GM21825 (cell line): ENCODE data around the gene C1QTNF12.

Experiments
- ATAC-seq: cut with Tn5 transposase; IDR thresholded peaks from one replicate; pipeline ENCODE4 v1.9.1; 2021; ENCODE audit warnings: mild to moderate bottlenecking, moderate library complexity; ENCODE audit not compliant: unreplicated experiment

Gene C1QTNF12

DNA sequence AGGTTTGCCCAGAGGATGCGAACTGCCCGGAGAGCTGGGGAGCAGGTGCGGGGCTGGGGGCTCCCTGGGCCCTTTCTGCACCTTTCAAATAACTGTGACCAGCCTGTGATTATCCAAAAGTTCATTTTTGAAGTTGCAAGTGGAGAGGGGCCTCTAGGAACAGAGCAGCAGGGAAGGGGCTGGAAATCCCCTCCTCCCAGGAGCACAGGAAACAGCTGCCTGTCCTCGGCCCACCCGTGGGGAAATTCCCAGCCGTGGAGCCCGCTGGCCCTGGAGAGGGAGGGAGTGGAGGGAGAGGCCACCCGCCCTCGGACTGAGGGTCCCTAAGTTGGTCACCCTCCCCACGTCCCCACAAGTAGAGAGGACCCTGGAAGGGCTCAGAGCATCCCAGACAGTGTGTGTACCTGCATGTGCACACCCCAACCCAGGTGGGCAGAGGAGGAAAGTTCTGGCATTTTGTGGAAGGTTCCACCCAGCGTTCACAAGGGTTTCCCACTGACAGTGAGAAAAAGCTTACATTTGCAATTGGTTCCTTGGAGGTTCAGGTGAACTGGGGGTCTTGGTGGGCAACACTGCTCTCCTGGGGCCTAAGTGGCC, 31.3 kb downstream of the C1QTNF12 start:
- ATAC-seq = no peak

DNA sequence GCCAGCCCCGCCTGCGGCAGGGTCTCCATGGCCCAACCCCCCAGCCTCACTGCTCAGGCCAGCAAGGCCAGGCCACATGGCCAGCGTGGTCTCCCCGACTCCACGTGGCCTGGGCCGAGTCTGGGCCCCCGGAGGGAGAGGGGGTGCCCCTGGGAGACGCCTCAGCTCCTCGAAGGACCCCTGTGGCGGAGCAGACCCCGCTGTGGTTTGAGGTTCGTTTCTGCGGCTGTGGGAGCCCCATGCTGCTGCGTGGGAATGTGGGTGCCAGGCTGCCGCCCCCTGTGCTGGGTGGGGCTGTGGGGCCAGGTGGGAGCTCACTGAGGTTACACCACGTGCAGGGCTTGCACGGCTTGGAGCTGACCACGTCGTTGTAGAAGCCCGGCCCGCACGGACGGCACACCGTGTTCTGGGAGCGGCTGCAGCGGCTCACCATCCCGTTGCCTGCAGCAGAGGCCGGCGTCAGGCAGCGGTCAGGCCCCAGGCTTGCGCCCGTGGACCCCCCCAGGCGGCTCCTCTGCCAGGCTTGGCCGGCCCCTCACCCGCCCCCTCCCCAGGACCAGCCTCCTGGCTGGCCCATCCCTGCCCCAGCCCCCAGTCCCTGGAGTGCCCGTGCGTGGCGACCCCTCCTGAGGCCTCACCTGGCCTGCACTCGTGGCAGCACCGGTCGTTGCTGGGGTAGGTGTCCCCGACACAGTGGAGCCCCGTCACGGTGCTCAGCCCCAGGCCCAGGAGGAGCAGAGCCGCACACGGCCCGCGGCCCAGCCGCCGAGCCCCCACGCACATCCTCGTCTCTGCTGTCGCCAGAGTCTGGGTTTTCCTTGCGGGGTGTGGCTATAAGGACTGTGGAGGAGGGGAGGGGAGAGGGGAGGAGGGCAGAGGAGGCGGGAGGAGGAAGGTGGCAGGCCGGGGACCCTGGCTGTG, 32.9 kb downstream of the C1QTNF12 start, which contains the start of gene TNFRSF4:
Gene TNFRSF4, minus strand, starts transcription at position 809 of the 921 bp plus-strand sequence. Its CDS starts 26 bp downstream, at position 783.
- ATAC-seq = no peak

DNA sequence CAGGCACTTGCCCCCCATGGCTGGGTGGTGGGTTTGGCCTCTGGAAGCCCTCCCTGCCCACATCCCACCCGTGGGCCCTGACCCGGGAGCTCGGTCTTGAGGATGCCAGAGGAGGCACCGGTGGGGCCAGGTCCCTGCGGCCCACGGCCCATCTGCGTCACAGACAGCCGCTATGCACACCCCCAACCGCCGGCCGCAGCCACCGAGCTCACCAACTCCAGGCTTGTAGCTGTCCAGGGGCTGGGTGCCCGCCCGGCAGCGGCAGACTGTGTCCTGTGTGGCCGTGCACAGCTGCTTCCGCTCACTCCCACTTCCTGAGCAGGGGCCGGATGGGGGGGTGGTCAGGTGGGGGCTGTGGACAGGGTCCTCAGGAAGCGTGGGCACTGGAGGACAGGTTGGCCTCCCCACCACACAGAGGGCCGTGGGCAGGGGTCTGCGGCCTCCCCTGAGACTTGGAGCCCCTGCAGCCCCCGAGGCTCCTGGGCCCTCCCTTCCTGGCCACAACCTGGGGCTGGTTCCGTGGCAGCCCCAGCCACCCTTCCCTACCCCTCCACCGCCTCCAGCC, 33.7 kb downstream of the C1QTNF12 start:
- ATAC-seq = no peak

DNA sequence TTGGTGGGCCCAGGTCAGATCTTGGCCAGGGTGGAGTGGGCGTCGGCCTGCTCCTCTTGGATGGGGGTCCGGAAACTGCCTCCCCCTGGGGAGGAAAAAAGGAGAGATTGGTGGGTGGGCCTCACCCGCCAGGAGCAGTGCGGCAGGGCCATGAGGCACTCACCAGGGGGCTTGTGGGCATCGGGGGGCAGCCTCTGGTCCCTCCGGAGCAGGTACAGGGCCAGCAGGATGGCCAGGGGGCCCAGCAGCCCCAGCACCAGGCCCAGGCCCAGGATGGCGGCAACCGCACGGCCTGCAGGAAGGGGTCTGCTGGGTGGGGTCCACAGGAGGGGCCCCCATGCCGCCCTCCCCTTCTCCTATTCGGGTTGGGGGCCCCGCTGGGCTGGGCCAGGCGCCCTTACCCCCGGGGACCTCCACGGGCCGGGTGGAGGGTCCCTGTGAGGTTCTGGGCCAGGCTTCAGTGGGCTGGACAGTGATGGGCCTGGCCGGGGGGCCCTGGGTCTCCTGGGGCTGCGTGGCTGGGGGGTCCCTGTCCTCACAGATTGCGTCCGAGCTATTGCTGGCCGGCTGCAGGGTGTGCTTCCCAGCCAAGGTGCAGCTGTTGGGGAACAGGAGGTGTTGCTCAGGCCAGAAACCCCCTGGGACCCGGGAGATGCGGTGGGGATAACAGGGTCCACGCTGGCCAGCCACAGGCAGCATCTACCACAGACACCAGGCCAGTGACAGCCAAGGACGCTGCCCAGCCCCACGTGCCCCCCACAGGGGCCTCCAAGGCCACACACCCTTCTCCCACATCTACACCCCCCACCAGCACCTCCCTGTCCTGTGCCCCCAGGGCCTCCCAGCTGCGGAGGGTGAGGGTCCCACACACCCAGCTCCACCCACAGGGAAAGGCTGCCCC, 34.7 kb downstream of the C1QTNF12 start:
- no peak for ATAC-seq

DNA sequence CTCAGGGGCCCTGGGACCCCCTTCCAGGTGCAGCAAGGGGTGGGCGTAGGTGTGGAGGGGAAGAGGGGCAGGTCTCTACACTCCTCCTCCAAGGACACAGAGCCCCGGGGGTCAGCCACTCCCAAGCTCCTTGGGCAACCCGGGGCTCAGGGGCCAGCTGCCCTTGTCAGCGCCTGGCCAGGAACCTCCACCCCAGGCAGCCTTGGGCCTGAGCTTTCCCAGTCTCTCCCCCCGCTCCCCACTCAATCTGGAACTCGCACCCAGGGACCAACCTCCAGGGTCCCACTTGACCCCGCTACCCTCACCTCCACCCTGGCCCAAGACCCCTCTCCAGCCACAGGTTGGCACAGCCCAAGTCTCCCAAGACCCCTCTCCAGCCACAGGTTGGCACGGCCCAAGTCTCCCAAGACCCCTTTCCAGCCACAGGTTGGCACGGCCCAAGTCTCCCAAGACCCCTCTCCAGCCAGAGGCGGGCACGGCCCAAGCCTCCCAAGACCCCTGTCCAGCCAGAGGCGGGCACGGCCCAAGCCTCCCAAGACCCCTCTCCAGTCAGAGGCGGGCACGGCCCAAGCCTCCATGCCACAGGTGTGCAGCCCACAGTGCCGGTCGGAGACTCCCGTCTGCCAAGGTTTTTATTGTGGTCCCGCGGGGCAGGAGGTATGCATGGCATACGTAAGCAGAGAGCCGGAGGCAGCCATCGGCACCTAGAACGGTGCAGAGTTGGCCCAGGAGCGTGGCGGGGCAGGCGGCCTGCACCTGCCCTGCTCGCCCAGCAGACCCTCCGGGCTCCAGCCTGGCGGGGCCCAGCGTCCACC, 35.6 kb downstream of the C1QTNF12 start:
- no peak for ATAC-seq

DNA sequence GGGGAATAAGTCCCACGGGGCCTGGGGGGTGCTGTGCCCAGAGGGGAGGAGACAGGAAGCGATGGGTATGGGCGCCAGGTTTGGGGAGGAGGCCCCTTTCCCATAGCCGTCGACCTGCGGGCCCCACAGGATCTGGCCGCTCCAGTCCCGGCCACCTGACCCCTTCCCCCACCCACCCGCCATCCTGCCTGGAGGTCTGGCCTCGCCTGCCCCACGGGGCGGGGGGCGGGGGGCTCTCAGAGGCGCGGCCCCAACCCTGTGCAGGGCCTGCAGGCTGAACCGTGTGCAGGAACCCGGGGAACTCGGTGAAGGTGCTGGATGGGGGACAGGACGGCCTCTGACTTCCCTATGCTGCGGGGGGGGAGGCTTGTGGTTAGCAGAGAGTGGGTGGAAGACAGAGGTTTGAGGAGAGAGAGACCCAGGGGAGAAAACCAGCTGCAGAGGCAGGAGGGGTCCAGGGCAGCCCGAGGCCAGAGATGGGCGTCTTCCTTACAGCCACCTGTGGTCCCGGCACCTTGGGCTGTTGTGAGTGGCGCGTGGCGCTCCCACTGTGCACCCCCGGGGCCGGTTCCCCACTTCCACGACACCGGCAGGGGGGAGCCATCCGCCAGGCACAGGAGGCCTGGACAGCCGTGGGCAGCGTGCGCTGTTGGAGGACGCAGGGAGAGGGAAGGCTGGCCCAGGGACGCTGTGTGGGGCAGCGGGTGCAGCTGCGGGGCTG, 37.6 kb downstream of the C1QTNF12 start:
- ATAC-seq = no peak

DNA sequence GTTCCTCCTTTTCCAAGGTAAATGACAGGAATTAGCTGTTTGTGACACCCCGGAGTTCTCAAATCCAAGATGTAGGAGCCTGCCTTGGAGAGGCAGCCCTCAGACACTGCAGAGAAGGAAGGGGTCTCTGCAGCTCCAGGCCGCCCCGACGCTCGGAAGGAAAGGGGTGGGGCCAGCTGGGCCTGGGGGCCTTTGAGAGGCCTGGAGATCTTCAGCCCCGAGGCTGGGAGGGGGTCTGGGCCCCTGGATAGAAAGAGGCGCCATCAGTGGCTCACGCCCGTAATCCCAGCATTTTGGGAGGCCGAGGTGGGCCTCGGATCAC, 39.0 kb downstream of the C1QTNF12 start:
- no peak for ATAC-seq

DNA sequence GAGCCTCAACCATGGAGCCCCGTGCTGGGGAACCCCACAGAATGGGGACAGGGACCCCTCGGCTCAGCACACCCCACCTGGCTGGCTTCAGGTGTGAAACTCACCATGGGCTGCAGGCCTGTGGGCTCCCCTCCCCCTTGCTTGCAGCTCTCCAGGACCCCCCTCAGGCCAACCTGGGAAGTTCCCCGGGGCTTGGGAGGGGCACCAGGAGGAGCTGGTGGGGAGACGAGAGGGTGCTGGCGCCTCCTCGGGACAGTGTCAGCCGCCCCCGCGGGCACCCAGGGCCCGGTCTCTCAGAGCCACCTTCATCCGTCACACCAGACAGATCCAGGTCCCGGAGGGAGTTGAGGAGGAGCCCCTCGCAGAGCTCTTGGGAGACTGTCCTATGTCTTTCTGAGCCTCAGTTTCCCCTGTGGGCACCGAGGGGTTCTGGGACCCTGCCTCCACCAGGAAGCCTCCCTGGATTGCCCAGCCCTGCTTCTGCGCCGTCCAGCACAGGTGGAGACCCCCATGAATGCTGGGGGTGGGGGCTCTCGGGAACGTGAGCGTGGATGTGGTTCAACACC, 39.5 kb downstream of the C1QTNF12 start:
- no peak for ATAC-seq

DNA sequence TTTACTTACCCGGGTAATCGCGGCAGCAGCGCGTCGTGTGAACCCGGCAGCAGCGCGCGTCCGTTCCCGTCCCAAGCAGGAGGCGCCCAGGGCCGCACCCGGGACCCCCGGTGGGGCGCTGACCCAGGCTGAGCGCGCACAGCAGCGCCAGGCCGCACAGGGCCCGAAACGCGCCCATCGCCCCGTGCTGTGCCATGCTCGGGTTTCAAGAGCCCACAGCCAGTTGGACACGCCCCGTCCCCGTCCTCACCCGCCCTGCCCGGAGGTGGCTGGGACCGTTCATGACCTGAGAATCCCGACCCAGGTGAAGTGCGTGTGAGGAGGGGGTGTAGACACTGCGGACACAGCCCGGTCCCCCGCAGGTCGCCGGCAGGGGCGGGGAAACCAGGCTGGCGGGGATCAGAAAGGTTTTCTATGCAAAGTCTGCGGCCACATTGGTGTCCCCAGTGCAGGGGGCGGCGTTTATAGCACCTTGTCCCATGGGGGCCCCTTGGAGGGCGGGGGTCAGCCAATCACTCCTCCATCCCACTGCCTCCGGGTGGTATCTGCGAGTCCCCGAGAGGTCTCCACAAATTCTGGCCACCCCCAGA, 40.1 kb downstream of the C1QTNF12 start, which contains the start of gene TNFRSF18:
Gene TNFRSF18, minus strand, starts transcription at position 217 of the 590 bp plus-strand sequence. Its CDS starts 21 bp downstream, at position 196.
- no peak for ATAC-seq

DNA sequence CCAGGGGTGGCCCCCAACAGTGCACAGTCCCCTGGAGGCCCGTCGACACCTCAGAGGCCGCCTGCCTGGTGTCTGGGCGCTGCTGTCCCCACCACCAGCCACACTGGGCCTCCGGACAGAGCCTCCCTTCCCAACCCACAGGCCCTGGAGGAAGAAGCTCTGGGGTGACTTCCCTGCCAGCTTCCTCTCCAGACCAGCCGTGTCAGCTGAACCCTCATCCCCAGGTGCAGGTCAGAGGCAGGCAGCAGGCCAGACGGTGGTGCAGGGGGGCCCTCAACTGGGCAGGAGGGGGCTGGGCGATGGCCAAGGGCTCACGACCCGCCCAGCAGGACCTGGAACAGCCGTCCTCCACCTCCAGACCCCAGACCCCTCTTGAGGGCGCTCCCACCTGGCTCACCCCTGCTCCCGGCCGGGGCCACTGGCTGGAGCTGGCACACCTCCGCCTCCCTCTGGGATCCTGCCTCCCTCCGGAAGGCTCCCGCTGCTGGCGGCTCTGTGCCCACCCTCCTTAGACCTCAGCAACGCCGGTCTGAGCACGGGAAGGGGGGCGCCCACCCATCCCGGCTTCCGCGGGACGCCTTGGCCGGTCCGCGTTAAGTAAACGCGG, 40.6 kb downstream of the C1QTNF12 start:
- no peak for ATAC-seq

DNA sequence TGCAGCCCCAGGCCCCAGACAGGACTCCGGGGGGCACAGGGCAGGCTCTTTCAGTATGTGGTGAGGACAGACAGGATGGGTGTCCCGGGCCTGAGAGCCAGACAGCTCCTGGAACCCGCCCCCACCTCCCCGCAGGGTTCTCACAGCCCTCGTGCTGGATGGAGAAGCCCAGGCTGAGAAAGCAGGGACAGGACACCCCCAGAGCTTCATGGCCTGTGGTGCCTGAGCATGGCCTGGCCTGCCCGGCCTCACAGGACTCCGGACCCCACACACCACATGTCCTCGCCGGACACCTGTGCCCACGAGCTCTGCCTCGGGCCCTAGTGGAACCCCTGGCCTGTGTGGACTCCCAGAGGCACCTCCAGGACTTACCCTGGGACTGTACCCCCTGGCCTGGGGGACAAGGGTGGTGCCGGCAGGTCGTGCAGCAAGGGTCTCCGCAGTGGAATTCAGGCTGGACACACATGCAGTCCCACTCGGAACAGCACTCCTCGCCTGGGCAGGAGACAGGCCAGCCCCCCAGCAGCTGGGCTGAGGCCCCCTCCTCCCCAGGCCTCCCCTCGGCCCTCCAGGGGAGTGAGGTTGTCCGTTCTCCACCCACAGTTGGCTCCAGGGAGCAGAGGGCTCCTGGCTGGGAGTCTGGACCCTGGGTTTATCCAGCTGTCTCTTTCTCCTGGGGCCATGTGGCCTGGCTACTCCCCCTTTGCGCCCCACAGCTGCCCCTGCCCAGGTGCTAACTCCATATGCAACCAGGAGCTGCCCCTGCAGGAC, 41.3 kb downstream of the C1QTNF12 start:
- ATAC-seq = no peak

DNA sequence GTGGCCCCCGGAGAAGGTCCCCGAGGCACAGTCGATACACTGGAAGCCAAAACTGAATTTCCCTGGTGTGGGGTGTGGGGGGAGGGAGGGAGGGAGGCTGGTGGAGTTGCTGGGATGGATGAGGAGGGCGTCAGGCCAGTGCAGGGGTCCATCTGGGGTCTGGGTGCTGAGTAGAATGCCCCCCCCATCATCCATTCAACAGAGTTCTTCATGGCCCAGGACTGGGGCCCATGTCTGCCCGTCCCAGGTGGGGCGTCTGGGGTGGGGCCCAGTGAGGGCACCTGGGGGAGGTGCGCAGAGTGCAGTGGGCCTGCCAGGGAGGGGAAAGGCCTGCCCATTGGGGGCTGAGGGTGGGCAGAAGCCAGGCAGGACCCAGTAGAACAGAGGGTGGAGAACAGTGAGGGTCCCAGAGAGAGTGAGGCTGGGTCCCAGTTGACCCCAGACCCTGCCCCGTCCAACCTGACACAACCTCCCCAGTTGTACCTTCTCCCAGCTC, 42.0 kb downstream of the C1QTNF12 start:
- ATAC-seq = no peak

DNA sequence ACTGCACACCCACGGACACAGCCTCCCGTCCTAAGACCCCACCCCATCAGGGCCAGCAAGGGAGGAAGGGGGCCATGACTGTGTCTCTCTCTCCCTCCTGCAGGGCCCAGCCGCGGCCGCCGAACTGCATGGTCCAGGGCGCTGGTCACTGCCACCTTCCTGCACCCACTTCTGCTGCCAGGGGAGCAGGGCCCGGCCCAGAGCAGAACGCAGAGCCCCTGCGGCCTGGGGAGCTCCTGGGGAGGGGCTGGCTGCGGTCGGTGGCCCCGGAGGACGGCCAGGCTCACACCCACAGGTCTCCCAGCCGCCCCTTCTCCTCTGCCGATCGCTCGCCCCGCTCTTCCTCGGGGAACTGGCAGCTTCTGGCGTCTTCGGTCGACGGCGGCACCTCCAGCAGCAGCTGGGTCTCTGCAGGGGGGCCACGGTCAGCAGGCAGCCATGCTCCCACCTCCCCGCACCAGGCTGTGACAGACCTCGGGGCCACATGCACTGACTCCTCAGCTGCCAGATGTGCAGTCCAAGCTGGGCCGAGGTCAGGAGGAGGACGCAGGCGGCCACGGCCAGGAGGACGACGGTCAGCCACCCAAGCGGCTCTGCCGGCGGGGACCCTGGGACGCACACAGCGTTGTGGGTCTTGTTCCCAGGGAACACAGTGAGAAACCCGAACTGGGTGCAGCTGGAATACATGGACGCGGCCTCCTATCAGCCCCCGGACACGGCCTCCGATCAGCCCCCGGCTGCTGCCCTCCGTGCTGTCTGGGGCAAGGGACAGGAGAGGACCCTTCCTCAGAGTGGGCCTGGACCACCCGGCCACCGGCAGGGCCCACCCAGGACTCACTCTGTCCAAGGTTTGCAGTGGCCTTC, 42.7 kb downstream of the C1QTNF12 start:
- ATAC-seq = no peak

DNA sequence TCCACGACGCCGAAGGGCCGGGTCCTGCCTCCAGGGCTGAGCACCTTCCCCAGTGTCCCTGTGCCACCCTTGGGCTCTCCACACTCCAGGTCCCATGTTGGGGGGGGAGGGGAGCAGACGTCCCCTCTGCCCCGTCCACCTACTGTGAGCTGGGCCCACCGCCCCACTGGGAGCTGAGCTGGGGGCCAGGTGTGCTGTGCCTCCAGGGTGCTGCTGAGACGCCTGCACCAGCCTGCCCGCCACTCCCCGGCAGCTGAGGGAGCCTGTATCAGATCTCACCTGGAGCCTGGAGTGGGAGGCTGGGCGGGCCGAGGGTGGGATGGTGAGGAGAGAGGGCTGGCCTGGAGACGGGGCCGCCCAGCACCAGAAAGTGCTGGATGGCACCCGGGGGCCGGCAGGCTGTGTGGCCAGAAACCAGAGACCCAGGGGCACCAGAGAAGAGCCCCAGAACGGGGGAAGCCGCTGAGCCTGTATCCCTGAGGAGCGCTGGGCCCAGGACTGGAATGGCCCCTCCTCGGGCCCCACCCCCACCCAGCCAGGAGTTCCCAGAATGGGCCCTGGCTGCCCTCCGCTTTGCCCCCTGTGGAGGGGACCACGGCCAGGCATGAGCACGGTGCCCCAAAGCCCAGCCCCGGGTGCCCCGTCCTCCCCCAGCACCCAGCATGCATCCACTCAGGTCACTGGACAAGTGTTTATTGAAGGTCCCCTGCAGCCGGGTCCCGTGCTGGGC, 43.5 kb downstream of the C1QTNF12 start:
- ATAC-seq = no peak

DNA sequence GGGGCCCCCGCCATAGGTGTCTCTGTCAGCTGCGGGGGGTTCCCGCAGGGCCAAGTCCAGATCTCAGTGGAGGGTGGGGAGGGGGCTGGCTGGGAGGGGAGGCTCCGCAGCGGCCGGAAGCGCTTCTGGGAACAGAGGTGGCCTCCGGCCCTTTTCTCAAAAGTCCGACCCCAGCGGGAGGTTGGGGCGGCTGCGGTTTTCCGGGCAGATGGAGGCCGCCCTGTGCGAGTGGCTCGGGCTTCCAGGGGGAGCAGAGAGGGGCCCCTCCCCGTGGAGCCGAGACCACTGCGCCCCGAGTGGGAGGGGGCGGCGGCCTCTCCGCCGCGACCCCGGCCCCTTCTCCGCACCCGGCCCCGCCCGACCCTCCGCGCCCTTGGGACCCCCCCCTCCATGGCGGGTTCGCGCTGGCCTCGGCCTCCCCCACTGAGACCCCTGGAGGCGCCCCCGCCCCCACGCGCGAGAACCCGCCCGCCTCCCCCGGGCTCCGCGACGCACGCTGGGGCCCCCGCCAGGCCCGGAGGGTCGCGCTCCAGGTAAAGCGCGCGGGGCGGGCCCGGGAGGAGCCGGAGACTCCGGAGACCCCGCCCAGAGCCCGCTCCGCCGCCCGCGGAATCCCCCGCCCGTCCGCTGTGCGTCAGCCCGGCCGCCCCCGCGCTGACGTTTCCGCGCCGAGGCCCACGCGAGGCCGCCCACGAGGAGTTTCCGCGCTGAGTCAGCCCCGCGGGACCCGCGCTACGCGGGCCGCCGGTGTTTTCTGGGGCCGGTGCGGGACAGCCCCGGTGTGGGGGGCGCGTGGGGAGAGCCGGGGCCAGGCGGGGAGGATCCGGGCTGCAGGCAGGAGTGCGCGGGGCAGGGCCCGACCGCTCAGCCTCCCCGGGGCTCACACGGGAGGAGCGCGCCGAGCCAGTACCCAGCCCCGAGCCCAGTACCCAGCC, 45.4 kb downstream of the C1QTNF12 start:
- ATAC-seq = peak; percentile 37
